Natural killer cell treated with Interleukin-12 subunit alpha and Interleukin-12 subunit beta and Interleukin-15 and Interleukin-18, amount 100 ng/mL, for 72 hours (primary cell): ENCODE results near the gene PIK3C2G. TPM values are rescaled to one million over a fixed set of nuclear protein-coding genes. Genes with fewer than 3 reads are reported as not detected.

Source experiments
- ATAC-seq, 2 donors: fragments of 150-1000 bp; cut with Tn5 transposase in 1 of 2; sonication (Bioruptor Pico), chemical (Tn5 transposase) in 1 of 2; 2 replicates each; pipeline ENCODE4 v1.10.0; 2021
- DNase-seq: peaks from one replicate; pipeline ENCODE4 v3.0.0; 2022; ENCODE audit warnings: low spot score
- H3K27ac Mint-ChIP-seq, 2 donors: 1 replicate in 1 of 2; 2 replicates in 1 of 2; pipeline ENCODE4 v1.8.0; 2022; ENCODE audit warnings: mixed read lengths in 2 of 2, mild to moderate bottlenecking in 1 of 2, moderate library complexity in 1 of 2
- H3K27me3 Mint-ChIP-seq, 2 donors: 1 replicate in 1 of 2; 2 replicates in 1 of 2; pipeline ENCODE4 v1.8.0; 2022; ENCODE audit warnings: mixed read lengths in 2 of 2
- H3K36me3 Mint-ChIP-seq: one replicate; pipeline ENCODE4 v1.8.0; 2022; ENCODE audit warnings: mixed read lengths
- H3K4me1 Mint-ChIP-seq, 2 donors: 1 replicate in 1 of 2; 2 replicates in 1 of 2; pipeline ENCODE4 v1.8.0; 2022; ENCODE audit warnings: low read depth in 2 of 2, mixed read lengths in 2 of 2, mild to moderate bottlenecking in 1 of 2
- H3K4me3 Mint-ChIP-seq: one replicate; pipeline ENCODE4 v1.8.0; 2022; ENCODE audit warnings: mixed read lengths
- H3K9me3 Mint-ChIP-seq: 2 replicates; pipeline ENCODE4 v1.8.0; 2022; ENCODE audit warnings: mixed read lengths
- total RNA-seq, 2 donors: library from RNA; stranded (reverse); gene quantifications; one replicate each; pipeline ENCODE4 v1.2.3, GENCODE V29; 2022

Gene PIK3C2G
- total RNA-seq, 2 donors from 2014 or later: not detected

DNA sequence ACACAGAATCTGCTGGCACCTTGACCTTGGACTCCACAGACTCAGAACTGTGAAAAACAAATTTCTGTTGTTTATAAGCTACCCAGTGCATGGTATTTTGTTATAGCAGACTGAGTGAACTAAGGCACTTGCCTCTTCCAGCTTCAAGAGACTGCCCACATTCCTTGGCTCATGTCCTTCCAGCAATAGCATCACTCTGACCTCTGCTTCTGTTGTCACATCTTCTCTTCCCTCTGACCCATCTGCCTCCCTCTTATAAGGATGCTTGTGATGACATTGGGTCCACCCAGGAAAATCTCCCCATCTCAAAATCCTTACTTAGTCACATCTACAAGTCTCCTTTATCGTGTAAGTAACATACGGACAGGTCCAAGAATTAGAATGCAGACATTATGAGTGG lies 200.4 kb downstream of the PIK3C2G start:
- H3K9me3 Mint-ChIP-seq: peaks cover 14% of the 10 kb centered on the region
- ATAC-seq: no peak
- no peak overlapping the region for H3K27ac Mint-ChIP-seq
- H3K4me3 Mint-ChIP-seq: no peak overlapping the region
- H3K27me3 Mint-ChIP-seq: no peaks in the 10 kb centered on the region
- no peak for DNase-seq
- H3K36me3 Mint-ChIP-seq: no peaks in the 10 kb centered on the region
- H3K4me1 Mint-ChIP-seq: no peaks in the 10 kb centered on the region

- no peak overlapping the region for H3K27ac Mint-ChIP-seq
- peaks cover 14% of the 10 kb centered on the region for H3K9me3 Mint-ChIP-seq
- ATAC-seq (no peak), DNase-seq (no peak)
- no peaks in the 10 kb centered on the region for H3K27me3 Mint-ChIP-seq
- H3K4me1 Mint-ChIP-seq: no peaks in the 10 kb centered on the region
- no peaks in the 10 kb centered on the region for H3K36me3 Mint-ChIP-seq
- H3K4me3 Mint-ChIP-seq: no peak overlapping the region
These were observed 201.1 kb downstream of the PIK3C2G start for GRCh38 chr12:18462442-18462841.

GRCh38 chr12:18467620-18468245 lies 206.4 kb downstream of the PIK3C2G start:
- Mint-ChIP-seq H3K27me3 (no peaks in the 10 kb centered on the region), H3K4me1 (no peaks in the 10 kb centered on the region), H3K36me3 (no peaks in the 10 kb centered on the region), H3K27ac (no peak overlapping the region), H3K9me3 (peaks cover 15% of the 10 kb centered on the region), H3K4me3 (no peak overlapping the region)
- ATAC-seq: no peak
- DNase-seq: no peak

- no peaks in the 10 kb centered on the region for H3K4me1 Mint-ChIP-seq
- H3K4me3 Mint-ChIP-seq: no peak overlapping the region
- no peak for DNase-seq
- no peaks in the 10 kb centered on the region for H3K27me3 Mint-ChIP-seq
- no peak overlapping the region for H3K27ac Mint-ChIP-seq
- H3K9me3 Mint-ChIP-seq: peaks cover 15% of the 10 kb centered on the region
- no peak for ATAC-seq
- H3K36me3 Mint-ChIP-seq: no peaks in the 10 kb centered on the region
These were observed 207.1 kb downstream of the PIK3C2G start for GRCh38 chr12:18468246-18469075.

DNA sequence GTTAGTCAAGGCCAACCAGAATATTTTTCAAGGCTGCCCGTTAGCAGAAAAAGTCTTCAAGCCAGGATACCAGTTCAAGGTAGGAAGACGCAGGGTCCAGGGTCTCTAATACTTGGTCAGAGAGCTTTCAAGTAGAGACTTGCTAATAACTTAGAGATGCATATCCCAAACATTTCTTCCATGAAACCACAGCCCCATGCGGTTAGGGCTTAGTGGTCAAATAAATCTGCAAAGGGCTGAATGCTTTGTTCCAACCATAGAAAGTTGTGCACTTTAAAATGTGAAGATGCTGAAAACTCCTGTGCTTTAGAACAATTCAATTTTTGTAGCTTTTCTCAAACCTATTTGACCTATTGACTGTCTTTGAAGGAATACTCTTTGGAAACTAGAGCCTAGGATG lies 208.9 kb downstream of the PIK3C2G start:
- peaks cover 12% of the 10 kb centered on the region for H3K9me3 Mint-ChIP-seq
- H3K4me1 Mint-ChIP-seq: no peaks in the 10 kb centered on the region
- H3K4me3 Mint-ChIP-seq: no peak overlapping the region
- no peaks in the 10 kb centered on the region for H3K36me3 Mint-ChIP-seq
- H3K27ac Mint-ChIP-seq: no peak overlapping the region
- ATAC-seq (no peak), DNase-seq (no peak)
- no peaks in the 10 kb centered on the region for H3K27me3 Mint-ChIP-seq

GRCh38 chr12:18472304-18472703 lies 211.0 kb downstream of the PIK3C2G start:
- ATAC-seq: no peak
- H3K9me3 Mint-ChIP-seq: peaks cover 15% of the 10 kb centered on the region
- H3K4me3 Mint-ChIP-seq: no peak overlapping the region
- no peaks in the 10 kb centered on the region for H3K4me1 Mint-ChIP-seq
- no peaks in the 10 kb centered on the region for H3K36me3 Mint-ChIP-seq
- H3K27ac Mint-ChIP-seq: no peak overlapping the region
- no peaks in the 10 kb centered on the region for H3K27me3 Mint-ChIP-seq
- no peak for DNase-seq

DNA sequence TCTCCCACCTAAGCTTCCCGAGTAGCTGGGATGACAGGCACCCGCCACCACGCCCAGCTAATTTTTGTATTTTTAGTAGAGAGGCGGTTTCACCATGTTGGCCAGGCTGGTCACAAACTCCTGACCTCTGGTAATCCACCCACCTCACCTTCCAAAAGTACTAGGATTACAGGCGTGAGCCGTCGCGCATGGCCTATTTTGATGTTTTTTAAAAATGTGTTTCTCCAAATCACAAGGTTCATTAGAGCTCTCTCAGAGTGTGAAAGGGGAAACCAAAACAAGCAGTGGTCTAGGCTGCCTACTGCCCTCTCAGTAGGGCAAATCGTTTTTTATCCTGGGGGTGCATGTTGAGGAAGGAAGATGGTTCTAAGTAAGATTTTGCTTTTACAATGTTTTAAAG lies 211.5 kb downstream of the PIK3C2G start:
- Mint-ChIP-seq H3K27me3 (no peaks in the 10 kb centered on the region), H3K9me3 (peaks cover 16% of the 10 kb centered on the region), H3K4me3 (no peak overlapping the region), H3K36me3 (no peaks in the 10 kb centered on the region), H3K4me1 (no peaks in the 10 kb centered on the region), H3K27ac (no peak overlapping the region)
- DNase-seq: no peak
- ATAC-seq: no peak

- ATAC-seq (no peak), DNase-seq (no peak)
- Mint-ChIP-seq H3K4me3 (no peak overlapping the region), H3K4me1 (no peaks in the 10 kb centered on the region), H3K36me3 (no peaks in the 10 kb centered on the region), H3K9me3 (peaks cover 14% of the 10 kb centered on the region), H3K27ac (no peak overlapping the region), H3K27me3 (no peaks in the 10 kb centered on the region)
These were observed 215.5 kb downstream of the PIK3C2G start for GRCh38 chr12:18476861-18477260.

DNA sequence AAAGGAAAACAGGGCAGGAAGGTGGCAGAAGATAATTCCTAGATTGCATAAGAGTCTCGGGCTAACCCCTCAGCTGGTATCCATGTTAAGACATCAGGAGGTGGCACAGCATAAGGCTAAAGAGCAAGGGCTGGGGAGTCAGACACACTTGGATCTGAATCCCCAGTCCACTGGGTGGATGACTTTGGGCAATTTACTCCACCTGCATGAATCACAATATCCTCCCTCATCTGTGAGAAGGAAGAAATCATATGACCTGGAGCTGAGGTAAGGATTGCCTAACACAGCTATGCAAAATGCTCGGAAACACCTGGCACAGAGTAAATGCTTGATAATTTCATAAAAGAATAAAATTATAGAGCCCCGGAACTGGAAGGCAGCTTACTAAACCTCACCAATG lies 217.9 kb downstream of the PIK3C2G start:
- DNase-seq (no peak), ATAC-seq (no peak)
- Mint-ChIP-seq H3K27me3 (no peaks in the 10 kb centered on the region), H3K4me3 (no peak overlapping the region), H3K9me3 (peaks cover 20% of the 10 kb centered on the region), H3K4me1 (no peaks in the 10 kb centered on the region), H3K36me3 (no peaks in the 10 kb centered on the region), H3K27ac (no peak overlapping the region)

- Mint-ChIP-seq H3K4me1 (no peaks in the 10 kb centered on the region), H3K27me3 (no peaks in the 10 kb centered on the region), H3K9me3 (peaks cover 17% of the 10 kb centered on the region), H3K36me3 (no peaks in the 10 kb centered on the region), H3K27ac (no peak overlapping the region), H3K4me3 (no peak overlapping the region)
- no peak for ATAC-seq
- DNase-seq: no peak
These were observed 221.3 kb downstream of the PIK3C2G start for GRCh38 chr12:18482601-18483120.

DNA sequence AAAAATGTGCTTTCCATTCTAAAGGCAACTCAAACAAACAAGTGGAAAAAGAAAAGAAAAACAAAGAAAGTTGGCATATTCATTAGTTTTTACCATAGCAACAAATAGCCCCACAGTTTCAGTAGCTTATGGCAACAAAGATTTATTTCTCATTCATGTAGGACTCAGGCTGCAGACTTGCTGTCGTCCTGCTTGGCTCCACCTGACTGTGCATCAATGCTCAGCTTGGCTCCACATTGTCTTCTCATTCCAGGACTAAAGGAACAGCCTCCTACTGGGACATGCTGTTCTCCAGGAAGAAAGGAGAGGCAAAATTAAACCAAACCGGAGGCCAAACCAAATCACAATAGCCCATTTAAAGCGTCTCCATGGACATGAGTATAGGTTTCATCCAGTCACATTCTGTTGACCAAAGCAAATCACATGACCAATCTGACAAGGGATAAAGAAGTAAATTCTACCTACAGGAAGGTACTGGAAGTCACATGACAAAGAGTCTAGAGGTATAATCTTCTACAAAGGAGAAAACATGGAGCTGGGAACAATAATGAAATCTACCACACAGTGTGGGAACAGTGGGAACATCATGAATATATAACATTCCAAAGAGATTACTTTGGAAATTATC lies 222.5 kb downstream of the PIK3C2G start:
- no peak for ATAC-seq
- no peaks in the 10 kb centered on the region for H3K27me3 Mint-ChIP-seq
- H3K36me3 Mint-ChIP-seq: no peaks in the 10 kb centered on the region
- no peak overlapping the region for H3K27ac Mint-ChIP-seq
- peaks cover 17% of the 10 kb centered on the region for H3K9me3 Mint-ChIP-seq
- no peak overlapping the region for H3K4me3 Mint-ChIP-seq
- no peak for DNase-seq
- no peaks in the 10 kb centered on the region for H3K4me1 Mint-ChIP-seq

GRCh38 chr12:18486036-18486435 lies 224.7 kb downstream of the PIK3C2G start:
- Mint-ChIP-seq H3K36me3 (no peaks in the 10 kb centered on the region), H3K9me3 (peaks cover 17% of the 10 kb centered on the region), H3K4me3 (no peak overlapping the region), H3K27me3 (no peaks in the 10 kb centered on the region), H3K27ac (no peak overlapping the region), H3K4me1 (no peaks in the 10 kb centered on the region)
- ATAC-seq (no peak), DNase-seq (no peak)

DNA sequence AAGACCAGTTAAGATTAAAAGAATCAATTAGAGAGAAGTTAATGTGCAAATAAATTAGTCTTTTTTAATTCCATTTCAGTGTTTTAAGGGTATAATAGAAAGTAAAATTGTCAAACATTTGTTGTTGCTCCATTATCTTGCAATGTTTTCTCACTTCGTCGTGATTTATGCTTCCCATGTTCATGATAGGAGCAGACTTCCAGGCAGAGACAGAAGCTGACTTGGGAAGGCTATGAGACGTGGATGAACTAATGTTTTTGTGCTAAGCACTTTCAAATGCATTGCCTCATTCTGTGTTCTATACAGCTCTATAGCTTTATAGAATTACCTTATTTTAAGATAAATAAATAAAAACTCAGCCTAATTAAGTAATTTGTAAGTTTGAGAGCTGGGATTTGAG lies 226.2 kb downstream of the PIK3C2G start:
- Mint-ChIP-seq H3K36me3 (no peaks in the 10 kb centered on the region), H3K4me3 (no peak overlapping the region), H3K27me3 (no peaks in the 10 kb centered on the region), H3K27ac (no peak overlapping the region), H3K9me3 (peaks cover 17% of the 10 kb centered on the region), H3K4me1 (no peaks in the 10 kb centered on the region)
- no peak for DNase-seq
- no peak for ATAC-seq

GRCh38 chr12:18492372-18493025 lies 231.2 kb downstream of the PIK3C2G start:
- Mint-ChIP-seq H3K27ac (no peak overlapping the region), H3K9me3 (peaks cover 3% of the 10 kb centered on the region), H3K36me3 (no peaks in the 10 kb centered on the region), H3K4me3 (no peak overlapping the region), H3K4me1 (no peaks in the 10 kb centered on the region), H3K27me3 (no peaks in the 10 kb centered on the region)
- DNase-seq: no peak
- no peak for ATAC-seq
